NCI-H510A treated with DMSO at 0.1 percent for 48 hours (cell line): ENCODE data around the gene CD79B.
A peak's percentile ranks its signal among the peaks of the same experiment; 100 is the strongest.

Source experiments
- DNase-seq: peaks from one replicate; lab custom pipeline; 2025; lab: John Stamatoyannopoulos, UW

CD79B gene

DNA sequence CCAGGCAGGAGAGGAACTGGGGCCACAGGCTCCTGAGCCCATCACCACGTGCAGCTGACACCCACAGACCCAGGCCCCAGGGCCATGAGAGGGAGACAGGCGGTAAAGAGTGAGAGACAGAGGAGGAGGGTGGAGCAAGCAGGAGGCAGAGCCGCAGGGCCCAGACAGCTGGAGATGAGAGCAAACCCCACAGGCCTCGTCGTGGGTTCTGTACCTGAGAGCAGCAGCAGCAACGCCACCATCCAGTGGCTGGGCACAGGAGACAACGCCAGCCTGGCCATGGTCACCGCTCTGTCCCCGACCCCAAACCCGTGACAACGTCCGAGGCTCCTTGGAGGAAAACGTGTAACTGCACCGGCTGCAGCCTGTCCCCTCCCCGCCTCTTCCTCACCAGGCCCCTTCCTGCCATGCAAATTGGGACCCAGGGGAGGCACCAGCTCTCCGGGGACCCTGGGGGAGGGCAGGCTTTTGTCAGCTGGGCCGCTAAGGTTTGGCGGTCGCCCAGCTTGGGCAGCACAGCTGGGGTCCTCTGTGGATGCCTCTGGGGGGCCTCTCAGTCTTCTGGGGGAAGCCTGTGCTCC is at the start of gene CD79B:
Gene CD79B (minus strand): TSS at position 351 of the 581 bp plus-strand sequence. CDS start 70 bp downstream, at position 281.
- no peak for DNase-seq

DNA sequence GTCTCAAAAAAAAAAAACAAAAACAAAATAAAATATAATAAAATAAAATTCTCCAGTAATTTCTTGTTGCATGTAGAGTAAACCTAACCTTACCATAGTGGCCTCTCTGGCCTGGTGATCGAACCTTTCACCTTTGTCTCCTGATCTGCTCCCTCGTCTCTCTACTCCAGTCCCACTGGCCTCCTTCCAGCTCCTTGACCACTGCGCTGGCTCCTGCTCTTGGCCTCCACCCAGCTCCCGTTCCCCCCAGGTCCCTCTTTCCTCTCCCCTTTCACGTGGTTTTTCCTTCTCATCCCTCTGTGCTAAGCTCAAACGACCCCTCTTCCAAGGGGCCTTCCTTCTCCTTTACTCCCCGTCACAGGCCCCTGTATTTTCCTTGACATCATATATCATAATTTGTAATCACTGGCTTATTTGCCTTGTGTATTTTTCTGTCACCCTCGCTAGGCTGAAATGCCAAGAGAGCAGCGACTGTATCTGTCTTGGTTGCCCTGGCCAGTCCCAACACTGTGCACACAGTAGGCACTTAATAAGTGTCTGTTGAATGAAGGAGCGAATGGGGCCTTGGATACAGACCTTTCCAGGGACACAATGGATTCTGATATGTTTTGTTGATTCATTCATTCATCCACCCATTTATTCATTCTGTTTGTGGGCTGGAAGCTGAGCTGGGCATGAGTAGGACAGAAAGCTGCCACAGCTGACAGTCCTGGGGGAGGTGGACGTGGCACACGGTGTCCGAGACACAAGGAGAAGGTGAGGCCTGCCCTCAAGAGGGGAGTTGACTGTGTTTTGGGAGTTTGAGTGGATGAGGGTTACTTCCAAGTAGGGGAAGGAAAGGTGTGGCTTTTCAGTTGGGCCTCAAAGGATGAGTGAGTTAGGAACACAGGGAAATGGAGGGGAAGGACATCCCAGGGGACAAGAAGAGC is 46.4 kb upstream of the CD79B start:
- no peak for DNase-seq

DNA sequence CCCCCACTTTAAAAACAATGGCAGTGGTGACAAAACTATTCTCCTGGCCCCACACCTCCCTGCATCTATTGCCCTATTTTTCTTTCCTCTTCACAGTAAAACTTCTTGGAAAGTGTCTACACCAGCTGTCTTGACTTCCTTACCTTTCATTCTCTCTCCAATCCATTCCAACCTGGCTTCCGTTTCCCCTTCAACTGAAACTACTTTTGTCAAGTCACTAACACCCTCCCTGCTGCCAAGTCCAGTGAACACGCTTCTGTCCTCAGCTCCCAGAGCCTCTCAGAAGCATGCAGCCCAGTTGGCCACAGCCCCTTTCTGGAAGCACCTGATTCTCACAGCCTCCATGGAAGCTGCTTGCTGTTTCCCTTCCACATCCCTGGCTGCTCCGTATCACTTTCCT is 44.6 kb upstream of the CD79B start:
- no peak for DNase-seq

DNA sequence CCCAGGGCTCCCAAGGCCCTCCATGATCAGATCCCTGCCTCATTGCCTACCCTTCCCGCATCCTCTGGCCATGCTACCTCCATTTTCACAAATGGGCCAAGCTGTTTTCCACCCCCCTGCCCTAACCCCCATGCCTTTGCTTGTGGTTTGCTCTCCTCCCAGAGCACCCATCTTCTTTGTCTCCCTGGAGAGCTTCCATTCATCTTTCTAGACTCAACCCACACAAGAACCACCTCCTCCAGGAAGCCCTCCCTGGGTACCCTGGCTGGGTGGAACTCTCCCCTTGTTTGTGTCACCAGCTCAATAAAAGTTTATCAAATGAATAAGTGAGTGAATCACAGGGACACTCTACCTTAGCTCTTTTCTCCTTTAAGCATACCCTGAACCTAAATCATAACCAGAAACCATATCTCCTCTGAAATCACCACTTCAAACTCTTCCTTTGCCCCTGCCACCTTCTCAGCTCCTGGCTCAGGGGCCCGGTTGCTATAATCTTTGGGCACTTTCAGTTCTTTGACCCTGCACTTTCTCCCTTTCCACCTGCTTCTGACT is 43.5 kb upstream of the CD79B start:
- DNase-seq = no peak

DNA sequence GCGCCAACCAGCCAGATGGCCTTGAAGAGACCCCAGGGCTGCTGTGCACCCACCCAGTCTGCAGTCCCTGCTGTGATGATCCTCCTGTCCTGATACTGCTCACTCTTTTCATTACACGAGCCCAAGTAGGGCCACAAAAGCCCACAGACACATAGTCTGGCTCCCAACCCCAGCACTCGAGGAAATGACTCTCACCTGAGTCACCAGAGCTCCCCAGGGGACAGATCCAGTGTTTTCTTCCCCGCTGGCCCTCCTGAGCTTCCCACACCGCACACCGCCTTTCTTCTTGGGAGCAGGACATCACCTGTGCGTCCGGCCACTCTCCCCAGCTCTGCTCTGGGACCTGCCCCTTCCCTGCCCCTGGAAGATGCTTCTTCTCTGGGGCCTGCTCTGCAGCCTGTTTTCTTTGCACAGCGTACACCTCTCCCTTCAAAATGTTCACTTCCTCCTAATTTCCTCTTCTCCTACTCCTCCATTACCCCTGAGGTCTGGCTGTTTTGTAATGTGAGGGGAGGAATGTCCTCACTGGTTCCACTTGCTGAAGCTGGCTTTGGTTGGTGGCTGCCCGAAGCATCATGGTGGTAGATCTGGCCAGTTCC is 42.6 kb upstream of the CD79B start:
- DNase-seq = no peak

DNA sequence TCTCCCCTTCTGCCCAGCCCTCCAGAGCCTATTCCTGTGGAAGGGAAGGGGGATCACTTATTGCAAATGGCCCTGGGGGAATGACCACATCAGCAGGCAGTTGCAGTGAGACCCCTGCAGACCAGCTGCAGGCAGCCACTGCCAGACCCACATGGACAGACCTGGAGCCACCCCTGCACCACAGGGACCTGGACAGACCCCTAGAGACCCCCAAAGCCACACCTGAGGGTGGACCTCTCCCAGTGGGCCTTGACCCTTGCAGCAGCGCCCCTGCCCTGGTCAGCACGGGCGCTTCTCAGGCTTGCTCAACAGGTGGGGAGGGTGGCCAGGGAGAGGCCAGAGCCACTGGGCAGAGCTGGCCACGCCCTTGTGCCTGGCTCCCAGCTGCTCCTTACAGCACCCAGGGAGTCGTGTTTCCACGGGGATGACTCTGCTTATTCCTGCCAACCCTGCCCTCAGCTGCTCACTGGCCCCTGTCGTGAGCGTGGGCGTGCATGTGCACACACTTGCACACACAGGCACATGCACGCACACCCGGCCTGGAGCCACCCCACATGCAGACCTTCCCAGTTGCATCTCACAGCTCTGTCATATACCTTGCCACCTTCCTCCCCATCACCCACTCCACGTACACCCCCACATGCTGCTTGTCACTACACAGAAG is 41.9 kb upstream of the CD79B start:
- DNase-seq = peak; percentile 25

DNA sequence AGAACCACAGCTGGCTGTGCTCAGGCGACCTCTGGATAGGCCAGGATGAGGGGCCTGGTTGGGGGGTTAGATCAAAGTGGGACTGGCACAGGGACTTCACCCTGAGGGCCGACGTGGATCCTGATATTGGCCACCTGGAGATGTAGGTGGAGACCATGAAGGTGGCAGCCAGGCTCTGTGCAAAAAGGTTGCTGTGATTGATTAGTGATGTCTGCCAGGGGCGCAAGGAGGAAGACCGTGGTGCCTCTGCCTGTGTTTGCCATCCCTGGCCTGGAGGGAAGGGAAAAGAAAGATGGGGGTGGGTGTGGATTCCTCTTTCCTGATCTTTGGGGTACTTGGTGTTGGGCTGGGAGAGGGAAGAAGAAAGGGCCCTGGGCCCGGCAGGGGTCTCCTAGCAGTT is 41.1 kb upstream of the CD79B start:
- DNase-seq = no peak

DNA sequence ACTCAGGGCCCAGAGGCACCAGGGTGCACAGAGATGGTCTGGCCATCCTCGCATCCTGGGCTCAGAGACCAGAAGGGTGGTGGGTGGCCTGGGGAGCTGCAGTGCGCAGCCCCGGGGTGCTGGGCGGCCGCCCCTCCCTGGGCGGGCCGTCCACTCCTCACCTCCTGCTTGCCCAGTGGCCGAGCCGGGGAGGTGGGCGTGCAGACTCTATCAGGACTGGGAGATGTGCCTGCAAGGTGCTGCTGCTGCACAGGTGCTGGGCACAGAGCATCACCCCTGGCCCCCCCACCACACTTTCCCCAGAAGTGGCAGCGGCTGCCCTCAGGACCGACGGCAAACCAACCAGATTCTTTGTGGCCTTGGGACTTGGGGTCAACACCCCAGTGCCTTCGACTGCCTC is 40.7 kb upstream of the CD79B start, which contains the start of gene SCN4A:
Gene SCN4A (minus strand): TSS at position 123 of the 400 bp plus-strand sequence. CDS start 77 bp downstream, at position 46.
- DNase-seq = no peak

DNA sequence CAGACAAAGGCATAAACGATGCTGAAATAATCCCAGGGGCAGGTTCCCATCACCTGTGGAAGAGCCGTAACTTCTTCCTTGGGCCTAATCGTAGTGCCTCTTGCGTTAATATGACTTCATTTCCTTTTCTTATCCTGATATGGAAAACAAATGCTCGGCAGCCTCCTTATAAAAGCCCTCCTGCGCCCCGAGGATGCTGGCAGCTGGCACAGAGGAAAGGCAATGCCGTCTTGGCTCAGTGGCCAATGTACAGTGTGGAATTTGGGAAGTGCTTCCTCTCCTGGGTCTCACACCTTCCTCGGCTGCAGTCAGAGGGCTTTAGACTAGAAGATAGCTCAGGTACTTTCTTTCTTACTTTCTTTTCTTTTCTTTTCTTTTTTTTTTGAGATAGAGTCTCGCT is 37.1 kb upstream of the CD79B start:
- no peak for DNase-seq

DNA sequence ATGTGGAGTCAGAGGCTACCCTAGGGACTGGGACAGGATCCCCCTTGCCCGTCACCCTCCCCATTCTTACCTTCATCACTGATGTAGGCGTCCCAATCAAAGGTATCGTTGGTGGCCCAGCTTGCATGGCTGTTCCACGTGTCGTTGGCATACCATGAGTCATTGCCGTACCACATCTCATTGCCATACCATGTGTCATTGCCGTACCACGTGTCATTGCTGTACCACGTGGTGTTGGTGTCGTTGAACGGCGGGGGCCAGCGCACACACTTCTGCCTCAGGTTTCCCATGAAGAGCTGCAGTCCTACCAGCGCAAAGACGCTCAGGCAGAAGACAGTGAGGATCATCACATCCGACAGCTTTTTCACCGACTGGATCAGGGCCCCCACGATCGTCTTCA is 35.8 kb upstream of the CD79B start:
- DNase-seq = no peak

DNA sequence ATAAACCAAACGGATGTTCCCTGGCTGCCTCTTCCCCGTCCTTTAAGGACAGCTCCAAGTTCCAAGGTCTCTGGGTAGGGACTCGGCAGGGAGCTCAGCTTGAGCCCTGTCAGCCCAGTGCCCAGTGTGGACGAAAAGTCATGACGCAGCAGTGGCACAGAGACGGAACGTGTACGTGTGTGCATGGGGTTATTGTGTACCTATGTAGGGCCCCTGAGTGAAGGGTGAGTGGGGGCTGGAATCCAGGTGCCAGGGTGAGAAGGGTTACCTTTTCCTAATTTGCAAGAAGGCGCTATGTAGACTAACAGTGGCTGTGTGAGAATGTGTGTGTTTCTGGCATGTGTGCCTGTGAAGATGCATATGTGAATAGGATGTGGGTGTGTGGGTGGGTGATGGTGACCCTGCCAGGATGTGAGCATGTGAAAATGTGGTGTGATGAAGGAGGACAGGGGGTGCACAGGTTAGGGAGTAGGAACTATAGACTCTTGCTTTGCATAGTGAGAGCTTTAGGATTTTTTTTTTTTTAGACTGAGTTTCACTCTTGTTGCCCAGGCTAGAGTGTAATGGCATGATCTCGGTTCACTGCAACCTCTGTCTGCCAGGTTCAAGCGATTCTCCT is 34.6 kb upstream of the CD79B start:
- DNase-seq = no peak

DNA sequence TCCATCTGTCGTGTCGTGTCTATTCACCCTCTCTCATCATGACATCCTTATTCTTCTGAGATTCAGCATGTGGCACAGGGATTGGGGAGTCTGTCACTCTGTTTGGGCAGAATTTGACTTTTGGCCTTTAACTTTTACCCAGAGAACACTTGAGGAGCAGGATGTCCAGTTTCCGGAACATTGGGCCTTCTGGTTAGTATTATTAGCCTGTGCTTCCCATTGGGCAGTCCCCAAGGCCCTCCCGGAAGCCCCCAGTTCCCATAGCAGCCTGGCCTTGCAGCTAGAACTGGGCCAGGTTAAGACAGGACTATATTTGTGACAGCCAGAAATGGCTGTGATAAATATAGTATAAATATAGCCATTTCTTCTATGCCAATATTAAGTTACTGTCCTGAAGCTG is 31.0 kb upstream of the CD79B start:
- no peak for DNase-seq

DNA sequence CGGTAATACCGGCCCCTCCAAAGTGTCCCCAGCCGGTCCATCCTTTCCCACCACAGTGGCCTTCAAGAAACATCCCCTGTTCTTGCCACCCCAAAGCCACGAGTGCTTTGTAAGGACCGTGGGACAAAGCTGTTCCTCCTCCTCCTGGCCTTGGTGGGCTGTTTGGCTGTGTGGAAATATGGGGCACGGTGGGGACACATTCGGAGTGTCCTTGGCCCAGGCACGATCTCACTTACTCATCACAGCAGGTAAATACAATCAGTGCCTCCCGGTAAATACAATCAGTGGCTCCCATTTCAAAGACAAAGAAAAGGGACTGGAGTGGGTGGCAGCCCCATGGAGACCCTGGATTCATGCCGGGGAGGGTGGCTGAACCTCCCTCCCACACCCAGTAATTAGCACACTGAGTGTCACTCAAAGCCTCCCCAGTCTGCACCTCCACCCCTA is 30.2 kb upstream of the CD79B start:
- DNase-seq = no peak

DNA sequence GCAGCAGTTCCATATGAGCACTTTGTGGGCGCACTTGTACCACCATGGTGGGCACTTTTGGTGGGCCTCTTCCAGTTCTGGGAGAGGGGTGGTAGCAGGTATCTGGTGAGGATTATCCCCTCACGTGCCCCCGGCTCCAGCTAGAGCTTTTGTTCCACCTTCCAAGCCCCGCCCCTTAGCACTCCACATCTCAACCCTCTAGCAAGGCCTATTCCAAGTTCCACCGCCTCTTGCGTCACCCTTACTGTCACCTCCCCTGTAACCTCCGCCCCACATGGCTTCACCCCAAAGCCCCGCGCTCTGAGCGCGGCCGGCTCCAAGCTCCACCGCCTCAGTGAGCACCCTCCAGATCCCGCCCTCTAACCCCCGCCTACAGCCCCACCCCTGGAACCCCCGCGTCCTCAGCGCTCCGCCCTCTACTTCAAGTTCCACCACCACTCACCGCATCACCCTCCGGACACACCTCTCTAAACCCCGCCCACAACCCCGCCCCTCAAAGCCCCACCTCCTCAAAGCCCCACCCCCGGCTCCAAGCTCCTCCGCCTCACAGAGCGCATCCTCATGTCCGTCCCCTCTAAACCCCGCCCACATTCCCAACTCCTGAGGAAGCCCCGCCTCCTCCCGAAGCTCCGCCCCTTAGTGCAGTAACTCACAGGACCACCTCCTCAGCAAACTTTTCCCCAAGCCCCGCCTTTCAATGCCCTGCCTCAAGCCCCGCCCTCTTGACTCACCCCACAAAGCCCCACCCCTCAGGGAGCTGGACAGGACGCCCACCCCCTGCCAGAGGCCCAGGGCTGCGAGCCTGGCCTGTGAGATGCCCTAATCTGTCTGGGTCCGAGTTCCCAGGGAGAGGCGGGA is 29.5 kb upstream of the CD79B start:
- no peak for DNase-seq

DNA sequence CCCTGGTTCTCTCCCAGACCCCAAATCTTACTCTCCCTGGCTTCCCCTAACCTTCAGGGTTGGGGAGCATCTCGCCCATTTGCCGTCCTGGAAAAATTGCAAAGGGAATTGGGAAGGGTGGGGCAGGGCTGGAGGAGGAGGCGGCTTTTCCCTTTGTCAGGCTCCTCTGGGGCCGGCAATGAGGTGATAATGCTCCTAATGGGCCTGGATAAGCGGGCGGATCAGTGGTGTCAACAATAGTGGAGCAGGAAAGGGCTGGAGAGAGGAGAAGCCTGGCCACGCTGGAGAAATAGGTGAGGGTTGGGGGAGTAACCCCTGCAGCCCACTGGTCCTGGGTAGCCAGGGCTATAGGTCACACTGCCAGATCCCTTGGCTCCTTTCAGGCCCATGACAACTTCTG is 28.3 kb upstream of the CD79B start:
- DNase-seq = no peak

DNA sequence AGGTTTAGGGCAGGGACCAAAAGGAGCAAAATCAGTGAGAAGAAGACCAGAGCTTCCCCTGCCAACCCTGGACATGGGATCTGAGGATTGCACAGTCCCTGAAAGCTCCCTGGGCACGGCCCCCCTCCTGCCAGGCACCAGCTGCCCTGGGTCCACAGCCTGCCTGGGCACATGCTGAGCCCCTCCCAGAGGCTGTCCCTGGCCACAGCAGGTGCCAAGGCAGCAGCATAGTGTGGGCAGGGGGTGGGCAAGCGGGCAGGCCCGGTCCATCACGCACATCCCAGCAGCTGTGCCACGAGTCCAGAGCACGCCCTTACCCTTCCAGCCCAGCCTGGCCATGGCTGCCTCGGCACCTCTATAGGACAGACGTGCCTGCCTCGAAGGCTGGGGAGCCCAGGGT is 27.9 kb upstream of the CD79B start:
- DNase-seq = no peak

DNA sequence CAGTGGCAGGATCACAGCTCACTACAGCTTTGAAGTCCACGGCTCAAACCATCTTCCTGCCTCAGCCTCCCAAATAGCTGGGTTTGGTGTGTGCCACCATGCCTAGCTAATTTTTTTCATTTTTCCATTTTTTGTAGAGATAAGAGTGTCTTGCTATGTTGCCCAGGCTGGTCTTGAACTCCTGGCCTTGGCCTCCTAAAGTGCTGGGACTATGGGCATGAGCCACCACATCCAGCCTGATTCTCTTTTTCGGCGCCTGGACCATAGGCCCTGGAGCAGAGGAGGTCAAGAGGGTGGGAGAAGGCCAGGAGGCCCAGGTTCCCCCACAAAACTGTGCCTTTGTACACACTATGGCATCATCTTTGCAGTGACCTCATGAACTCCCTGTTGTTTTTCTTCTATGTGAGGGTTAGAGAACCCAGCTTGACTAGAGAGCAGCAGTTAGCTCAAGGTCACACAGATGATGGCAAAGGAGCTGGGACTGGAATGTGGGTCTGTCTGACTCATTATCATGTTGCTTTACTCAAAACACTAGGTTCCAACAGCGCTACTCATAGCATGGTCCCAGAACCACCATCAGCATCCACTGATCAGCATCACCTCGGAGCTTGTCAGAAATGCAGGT is 24.3 kb upstream of the CD79B start:
- DNase-seq = no peak

DNA sequence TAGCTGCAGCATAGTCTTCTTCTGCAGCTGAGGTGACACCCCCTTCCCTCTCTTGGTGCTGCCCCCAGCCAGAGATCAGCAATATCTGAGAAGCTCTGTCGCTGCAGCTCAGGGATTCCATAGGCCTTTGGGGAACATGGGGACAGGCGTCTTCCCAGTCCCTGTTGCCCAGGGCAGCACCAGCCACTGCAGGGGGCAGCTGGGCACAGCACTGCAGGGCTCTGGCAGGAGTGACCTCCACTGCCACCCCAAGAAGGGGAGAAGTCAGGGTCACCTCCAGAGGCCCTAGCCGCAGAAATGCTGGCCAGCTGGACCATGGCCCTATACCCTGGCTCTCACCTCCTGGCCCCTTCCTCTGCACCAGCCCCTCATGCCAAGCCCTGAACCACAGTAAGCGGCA is 23.7 kb upstream of the CD79B start:
- no peak for DNase-seq

DNA sequence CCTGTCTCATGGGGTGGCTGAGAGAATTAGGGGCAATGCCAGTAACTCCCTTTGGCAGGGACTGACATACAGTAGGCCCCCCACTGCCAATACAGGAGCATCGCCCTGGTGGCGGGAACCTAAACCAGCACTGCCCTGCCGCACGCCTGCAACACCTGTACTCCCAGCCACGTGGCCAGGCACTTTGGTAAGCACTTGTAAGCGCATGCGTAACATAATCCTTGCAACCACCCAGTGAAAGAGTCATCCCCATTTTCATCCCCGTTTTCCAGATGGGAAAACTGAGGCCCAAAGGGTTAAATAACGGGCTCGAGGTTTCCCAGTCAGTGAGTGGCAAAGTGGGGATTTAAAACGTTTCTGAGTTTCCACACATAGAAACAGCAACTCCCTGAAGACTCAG is 23.1 kb upstream of the CD79B start:
- DNase-seq = no peak

DNA sequence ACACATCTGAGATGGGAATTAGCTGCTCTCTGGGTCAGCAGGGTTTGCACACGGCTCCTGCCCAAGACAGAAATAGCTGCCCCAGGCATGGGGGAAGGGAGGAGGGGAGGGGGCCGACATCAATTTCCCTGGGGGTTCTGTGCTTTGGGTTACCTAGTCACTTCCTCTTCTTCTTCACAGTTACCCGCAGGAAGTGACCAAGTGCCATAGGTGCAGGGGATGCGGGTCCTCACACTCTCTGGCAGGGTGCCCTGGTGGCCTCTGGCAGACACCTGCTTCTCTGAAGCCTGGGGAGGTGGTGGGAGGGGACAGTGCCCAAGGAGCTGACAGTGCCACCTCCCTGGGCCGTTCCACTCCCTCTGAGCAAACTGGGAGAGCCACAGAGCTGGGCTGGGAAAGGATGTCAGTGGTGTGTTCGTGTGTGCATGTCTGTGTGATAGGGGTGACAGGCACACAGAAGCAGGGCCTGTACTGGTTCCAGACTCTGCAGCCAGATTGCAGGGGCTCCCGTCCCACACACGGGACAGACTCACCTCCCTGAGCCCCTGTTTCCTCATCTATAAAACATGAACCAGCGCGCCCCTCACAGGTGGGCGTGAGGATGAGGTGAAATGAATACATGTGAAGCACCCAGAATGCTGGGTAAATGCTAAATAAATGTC is 22.4 kb upstream of the CD79B start:
- peak; percentile 81 for DNase-seq
